K562 (cell line): ENCODE measurements around the gene PACS1. TPM values are rescaled to one million over a fixed set of nuclear protein-coding genes. Genes with fewer than 3 reads are reported as not detected.

Experiments used
- BCOR ChIP-seq: fragments of 450-650 bp; IDR thresholded peaks from 2 replicates; pipeline ENCODE4 v1.6.1; 2016
- CREB1 ChIP-seq, 2 experiments: sonication (generic) in 1 of 2; formaldehyde crosslinking in 1 of 2; IDR thresholded peaks; 2 replicates each; pipeline versions ENCODE4 v1.6.1 to v1.8.0; 2012 to 2022; ENCODE audit warnings: inconsistent platforms in 1 of 2, mild to moderate bottlenecking in 1 of 2, missing genetic modification reagents in 1 of 2, moderate library complexity in 1 of 2
- FOXA3 ChIP-seq, 2 experiments: fragments of 450-650 bp in 1 of 2; sonication (generic) in 1 of 2; formaldehyde crosslinking; IDR thresholded peaks in 1 of 2; conservative IDR thresholded peaks in 1 of 2; 2 replicates each; pipeline versions ENCODE4 v1.4.0 to v1.8.0; 2020 to 2022; ENCODE audit warnings: mild to moderate bottlenecking in 2 of 2, missing genetic modification reagents in 1 of 2
- MECOM ChIP-seq: fragments of 250-450 bp; sonication (Bioruptor Pico); IDR thresholded peaks from 2 replicates; pipeline ENCODE4 v1.8.0; 2022; ENCODE audit warnings: inconsistent platforms
- SIX5 ChIP-seq, 2 experiments: IDR thresholded peaks; 2 replicates each; pipeline ENCODE4 v1.6.1; 2011; ENCODE audit warnings: low read length in 2 of 2, borderline replicate concordance in 1 of 2, low read depth in 1 of 2, mild to moderate bottlenecking in 1 of 2, moderate library complexity in 1 of 2; ENCODE audit not compliant: insufficient read depth in 1 of 2
- ZFX ChIP-seq: sonication (generic); formaldehyde crosslinking; IDR thresholded peaks from 2 replicates; pipeline ENCODE4 v1.8.0; 2022; ENCODE audit warnings: mild to moderate bottlenecking, missing genetic modification reagents, moderate library complexity
- ZNF143 ChIP-seq: sonication (generic); formaldehyde crosslinking; IDR thresholded peaks from 2 replicates; pipeline ENCODE4 v1.9.0; 2022; ENCODE audit warnings: mild to moderate bottlenecking, missing genetic modification reagents
- ZNF717 ChIP-seq: fragments of 250-450 bp; sonication (Bioruptor Pico); IDR thresholded peaks from 2 replicates; pipeline ENCODE4 v1.5.0; 2021
- polyA plus RNA-seq, 8 experiments: library from polyadenylated mRNA; depleted of rRNA in 4 of 8; stranded (reverse) in 5 of 8; unstranded in 3 of 8; fragments of >200 nt; fragmentation: Nextera tagmentation in 2 of 8; fragmentation: Illumina TruSeq in 1 of 8; extraction: Ambion mirVana in 2 of 8; extraction: Trizol in 1 of 8; gene quantifications; 2 replicates each; pipeline versions ENCODE4 v1.2.1 to v1.2.3, GENCODE V29; 2011 to 2014; ENCODE audit warnings: inconsistent platforms in 1 of 8, missing spikeins in 1 of 8
- total RNA-seq, 7 experiments: library from RNA; depleted of rRNA in 6 of 7; stranded (reverse); fragments of >200 nt in 6 of 7; fragmentation: Illumina TruSeq in 2 of 7; extraction: Trizol in 2 of 7; gene quantifications; 2 replicates each; pipeline versions ENCODE4 v1.2.1 to v1.2.3, GENCODE V29; 2011 to 2021; ENCODE audit warnings: low replicate concordance in 1 of 7
- TF ChIP-seq, protein P1 (sequence below): fragments of 250-450 bp; sonication (Bioruptor Pico); IDR thresholded peaks from 2 replicates; pipeline ENCODE4 v1.8.0; 2021; ENCODE audit warnings: mild to moderate bottlenecking, moderate library complexity
- TF ChIP-seq, protein P2 (sequence below), 2 experiments: fragments of 450-650 bp; IDR thresholded peaks; 2 replicates each; pipeline ENCODE4 v1.6.1; 2016
- TF ChIP-seq, protein P3 (sequence below): fragments of 200-800 bp; sonication (Bioruptor generic); IDR thresholded peaks from 2 replicates; pipeline ENCODE4 v1.6.1; 2017; ENCODE audit warnings: missing genetic modification characterization, missing compliant biosample characterization

PACS1 gene
- total and polyA plus RNA-seq, 9 of the 15 experiments (the other 6 are each of a cell fraction or from before 2014, with no cell fraction given) = 0.34 to 28.1 (median 8.5) TPM

DNA sequence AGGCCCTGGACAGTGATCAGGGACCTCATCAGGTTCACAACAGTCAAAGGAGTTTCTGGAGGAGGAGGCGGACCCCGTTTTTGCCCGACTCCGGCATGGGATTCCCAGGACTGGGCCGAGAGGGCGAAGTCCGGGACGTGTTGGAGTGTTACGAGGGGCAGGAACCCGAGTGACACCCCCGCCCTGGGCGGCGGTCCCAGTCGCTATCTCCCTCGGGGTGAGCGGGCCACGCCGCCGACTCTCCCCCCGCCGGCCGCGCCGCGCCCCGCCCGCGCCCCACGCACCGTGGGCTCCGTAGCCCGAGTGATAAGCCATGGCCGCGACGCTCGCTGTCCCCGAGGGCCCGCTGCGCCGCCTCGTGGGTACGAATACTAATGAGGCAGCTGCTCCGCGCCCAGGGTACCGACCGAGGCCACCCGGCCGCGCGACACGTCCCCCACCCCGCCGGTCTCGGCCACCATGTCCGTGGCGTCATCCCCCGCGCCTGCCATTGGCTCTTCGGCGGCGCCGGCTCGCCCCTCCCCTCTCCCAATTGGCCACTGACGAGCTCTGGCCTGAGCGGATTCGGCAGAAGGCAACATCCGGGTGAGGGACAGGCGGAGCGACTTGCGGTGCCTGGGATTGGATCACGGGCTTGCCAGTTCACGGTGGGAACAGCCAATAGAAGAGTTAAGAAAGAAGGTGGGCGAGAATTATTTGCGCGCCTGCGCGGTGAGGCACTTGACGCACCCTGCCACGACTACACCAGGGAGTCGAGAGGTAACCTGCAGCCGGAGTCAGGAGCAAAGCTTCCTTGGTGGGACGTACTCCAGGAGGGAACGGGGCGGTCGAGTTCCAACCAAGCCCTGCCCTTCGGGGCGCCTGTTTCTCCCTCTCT lies 218.8 kb downstream of the PACS1 start, which contains the start of gene YIF1A (continued):
- TF ChIP-seq, protein P1, sequence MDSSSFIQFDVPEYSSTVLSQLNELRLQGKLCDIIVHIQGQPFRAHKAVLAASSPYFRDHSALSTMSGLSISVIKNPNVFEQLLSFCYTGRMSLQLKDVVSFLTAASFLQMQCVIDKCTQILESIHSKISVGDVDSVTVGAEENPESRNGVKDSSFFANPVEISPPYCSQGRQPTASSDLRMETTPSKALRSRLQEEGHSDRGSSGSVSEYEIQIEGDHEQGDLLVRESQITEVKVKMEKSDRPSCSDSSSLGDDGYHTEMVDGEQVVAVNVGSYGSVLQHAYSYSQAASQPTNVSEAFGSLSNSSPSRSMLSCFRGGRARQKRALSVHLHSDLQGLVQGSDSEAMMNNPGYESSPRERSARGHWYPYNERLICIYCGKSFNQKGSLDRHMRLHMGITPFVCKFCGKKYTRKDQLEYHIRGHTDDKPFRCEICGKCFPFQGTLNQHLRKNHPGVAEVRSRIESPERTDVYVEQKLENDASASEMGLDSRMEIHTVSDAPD (CRISPR knock-in tag) = no peak
- TF ChIP-seq FOXA3 (CRISPR knock-in tag; conservative IDR thresholded peaks at IDR 0.05 in 1 of 2, IDR thresholded peaks at IDR 0.05 in 1 of 2) (no peak; a peak in 1 of 4 replicates), MECOM (CRISPR knock-in tag) (no peak), ZNF717 (CRISPR knock-in tag) (no peak), SIX5 (IDR thresholded peaks at IDR 0.05; ENCODE audit: borderline replicate concordance in 1 of 2, insufficient read depth in 1 of 2, low read depth in 1 of 2, low read length in 2 of 2) (no peak), BCOR (no peak), ZFX (CRISPR knock-in tag) (peak; percentile 89), ZNF143 (no peak), CREB1 (IDR thresholded peaks at IDR 0.05) (peak; percentile 88), CREB1 (CRISPR knock-in tag; IDR thresholded peaks at IDR 0.05) (peak; percentile 89)
- TF ChIP-seq, protein P2, sequence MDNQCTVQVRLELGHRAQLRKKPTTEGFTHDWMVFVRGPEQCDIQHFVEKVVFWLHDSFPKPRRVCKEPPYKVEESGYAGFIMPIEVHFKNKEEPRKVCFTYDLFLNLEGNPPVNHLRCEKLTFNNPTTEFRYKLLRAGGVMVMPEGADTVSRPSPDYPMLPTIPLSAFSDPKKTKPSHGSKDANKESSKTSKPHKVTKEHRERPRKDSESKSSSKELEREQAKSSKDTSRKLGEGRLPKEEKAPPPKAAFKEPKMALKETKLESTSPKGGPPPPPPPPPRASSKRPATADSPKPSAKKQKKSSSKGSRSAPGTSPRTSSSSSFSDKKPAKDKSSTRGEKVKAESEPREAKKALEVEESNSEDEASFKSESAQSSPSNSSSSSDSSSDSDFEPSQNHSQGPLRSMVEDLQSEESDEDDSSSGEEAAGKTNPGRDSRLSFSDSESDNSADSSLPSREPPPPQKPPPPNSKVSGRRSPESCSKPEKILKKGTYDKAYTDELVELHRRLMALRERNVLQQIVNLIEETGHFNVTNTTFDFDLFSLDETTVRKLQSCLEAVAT (IDR thresholded peaks at IDR 0.05) = peak in 1 of 2 experiments; percentile 53; a peak in 1 of 4 replicates
- TF ChIP-seq, protein P3, sequence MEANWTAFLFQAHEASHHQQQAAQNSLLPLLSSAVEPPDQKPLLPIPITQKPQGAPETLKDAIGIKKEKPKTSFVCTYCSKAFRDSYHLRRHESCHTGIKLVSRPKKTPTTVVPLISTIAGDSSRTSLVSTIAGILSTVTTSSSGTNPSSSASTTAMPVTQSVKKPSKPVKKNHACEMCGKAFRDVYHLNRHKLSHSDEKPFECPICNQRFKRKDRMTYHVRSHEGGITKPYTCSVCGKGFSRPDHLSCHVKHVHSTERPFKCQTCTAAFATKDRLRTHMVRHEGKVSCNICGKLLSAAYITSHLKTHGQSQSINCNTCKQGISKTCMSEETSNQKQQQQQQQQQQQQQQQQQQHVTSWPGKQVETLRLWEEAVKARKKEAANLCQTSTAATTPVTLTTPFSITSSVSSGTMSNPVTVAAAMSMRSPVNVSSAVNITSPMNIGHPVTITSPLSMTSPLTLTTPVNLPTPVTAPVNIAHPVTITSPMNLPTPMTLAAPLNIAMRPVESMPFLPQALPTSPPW (CRISPR knock-in tag) = peak; percentile 98
